GOT3 (cell line): ENCODE data around the gene SOX13.

Experiments used
- DNase-seq: peaks from one replicate; lab custom pipeline; 2025; ENCODE audit warnings: mixed read lengths; lab: John Stamatoyannopoulos, UW

SOX13 gene

GRCh38 chr1:204154568-204155255, 81.8 kb downstream of the SOX13 start:
- DNase-seq: no peak

- no peak for DNase-seq
Measured at GRCh38 chr1:204155881-204156280, 83.0 kb downstream of the SOX13 start.

- no peak for DNase-seq
Measured at GRCh38 chr1:204157962-204158361, 85.0 kb downstream of the SOX13 start.

- no peak for DNase-seq
Measured at GRCh38 chr1:204161609-204162493, 88.9 kb downstream of the SOX13 start.

GRCh38 chr1:204162494-204163074, 89.7 kb downstream of the SOX13 start:
- DNase-seq: peak; percentile 56

- no peak for DNase-seq
Measured at GRCh38 chr1:204166219-204166618, 93.3 kb downstream of the SOX13 start, which contains the start of gene REN. REN (minus strand) TSS chr1:204166337; CDS start chr1:204166293, 44 bp downstream.

- DNase-seq: no peak
Measured at GRCh38 chr1:204167730-204168129, 94.8 kb downstream of the SOX13 start.

GRCh38 chr1:204169858-204170257, 96.9 kb downstream of the SOX13 start:
- no peak for DNase-seq

GRCh38 chr1:204170494-204171155, 97.7 kb downstream of the SOX13 start:
- no peak for DNase-seq

GRCh38 chr1:204171751-204172178, 98.8 kb downstream of the SOX13 start:
- DNase-seq: no peak

- no peak for DNase-seq
Measured at GRCh38 chr1:204172404-204173029, 99.6 kb downstream of the SOX13 start.

- DNase-seq: no peak
Measured at GRCh38 chr1:204174958-204175357, 102.0 kb downstream of the SOX13 start.

- DNase-seq: no peak
Measured at GRCh38 chr1:204176049-204176448, 103.1 kb downstream of the SOX13 start.

- no peak for DNase-seq
Measured at GRCh38 chr1:204177133-204177532, 104.2 kb downstream of the SOX13 start.
